GM19099 (cell line): ENCODE data around the gene RNF166.

Experiments
- POLR2A ChIP-seq: IDR thresholded peaks from 3 replicates; pipeline ENCODE4 v1.6.1; 2011; ENCODE audit warnings: low read depth; ENCODE audit not compliant: insufficient read length; ENCODE audit errors: extremely low read depth

RNF166 gene

GRCh38 chr16:88710556-88710955 is 4.3 kb upstream of the RNF166 start:
- no peak for TF ChIP-seq POLR2A

- TF ChIP-seq POLR2A = no peak
These were observed 988 bp upstream of the RNF166 start for GRCh38 chr16:88706965-88707826.

- no peak for TF ChIP-seq POLR2A
These were observed 393 bp downstream of the RNF166 start for GRCh38 chr16:88705801-88706228.

GRCh38 chr16:88705076-88705684 is 1.0 kb downstream of the RNF166 start:
- no peak for TF ChIP-seq POLR2A

- no peak for TF ChIP-seq POLR2A
These were observed 2.5 kb downstream of the RNF166 start for GRCh38 chr16:88703486-88704309.

- TF ChIP-seq POLR2A = no peak
These were observed 3.6 kb downstream of the RNF166 start for GRCh38 chr16:88702371-88703210.

- no peak for TF ChIP-seq POLR2A
These were observed 4.4 kb downstream of the RNF166 start for GRCh38 chr16:88701581-88702370.

- peak; percentile 10 for TF ChIP-seq POLR2A
These were observed 5.3 kb downstream of the RNF166 start for GRCh38 chr16:88700636-88701482.

GRCh38 chr16:88700322-88700635 is 5.9 kb downstream of the RNF166 start:
- no peak for TF ChIP-seq POLR2A

- no peak for TF ChIP-seq POLR2A
These were observed 7.0 kb downstream of the RNF166 start for GRCh38 chr16:88699180-88699579.

- TF ChIP-seq POLR2A = no peak
These were observed 7.6 kb downstream of the RNF166 start for GRCh38 chr16:88698646-88699045.

- TF ChIP-seq POLR2A = no peak
These were observed 8.2 kb downstream of the RNF166 start for GRCh38 chr16:88697831-88698615.
